GM23248 (cell line): Measurements from ENCODE around the gene OR4X1.

ENCODE experiments used
- EZH2 ChIP-seq: fragments of 200-600 bp; sonication (generic); IDR thresholded peaks from 2 replicates; pipeline ENCODE4 v1.6.1; 2018; ENCODE audit warnings: antibody characterized with exemption, mild to moderate bottlenecking; ENCODE audit not compliant: insufficient read depth, poor library complexity, severe bottlenecking
- EZH2phosphoT487 ChIP-seq: fragments of 200-600 bp; sonication (generic); IDR thresholded peaks from 2 replicates; pipeline ENCODE4 v1.6.1; 2018; ENCODE audit warnings: antibody characterized with exemption, moderate library complexity, mild to moderate bottlenecking, low read depth; ENCODE audit not compliant: insufficient read depth

DNA sequence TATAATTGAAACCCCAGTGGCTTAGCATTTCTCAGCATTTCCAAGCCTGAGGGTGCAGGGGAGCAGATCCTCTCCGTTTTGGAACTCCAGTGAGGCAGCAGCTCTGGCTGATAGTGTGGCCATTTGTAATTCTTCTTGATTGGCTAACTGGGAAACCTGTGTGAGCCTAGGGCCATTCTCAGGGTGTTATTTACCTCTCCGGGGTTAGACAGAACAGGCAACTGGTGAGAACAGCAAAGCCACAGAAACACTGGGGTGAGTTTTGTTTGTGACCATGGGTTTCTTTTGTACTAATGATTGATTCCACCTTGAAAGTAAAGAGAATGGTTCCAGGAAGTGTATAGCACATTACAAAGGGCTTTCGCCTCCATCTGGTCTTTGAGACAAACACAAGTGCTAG lies 21.2 kb upstream of the OR4X1 start:
- TF ChIP-seq EZH2: no peak
- no peak for TF ChIP-seq EZH2phosphoT487
